Stimulated activated CD4-positive, alpha-beta T cell treated with anti-CD3 and anti-CD28 coated beads, TNF-alpha, amount 100 ng/mL, for 1 hour (primary cell): ENCODE results near the gene RPS15A.
"Not testable (repeated sequence)": the region's sequence is repeated elsewhere in the genome, so short reads cannot be mapped to it uniquely, and the experiment has no call there.

Experiments used
- DNase-seq, 3 donors: peaks; one replicate each; pipeline ENCODE4 v3.0.0-alpha.2; 2020; ENCODE audit warnings: low read depth in 3 of 3, low spot score in 1 of 3

Gene RPS15A

DNA sequence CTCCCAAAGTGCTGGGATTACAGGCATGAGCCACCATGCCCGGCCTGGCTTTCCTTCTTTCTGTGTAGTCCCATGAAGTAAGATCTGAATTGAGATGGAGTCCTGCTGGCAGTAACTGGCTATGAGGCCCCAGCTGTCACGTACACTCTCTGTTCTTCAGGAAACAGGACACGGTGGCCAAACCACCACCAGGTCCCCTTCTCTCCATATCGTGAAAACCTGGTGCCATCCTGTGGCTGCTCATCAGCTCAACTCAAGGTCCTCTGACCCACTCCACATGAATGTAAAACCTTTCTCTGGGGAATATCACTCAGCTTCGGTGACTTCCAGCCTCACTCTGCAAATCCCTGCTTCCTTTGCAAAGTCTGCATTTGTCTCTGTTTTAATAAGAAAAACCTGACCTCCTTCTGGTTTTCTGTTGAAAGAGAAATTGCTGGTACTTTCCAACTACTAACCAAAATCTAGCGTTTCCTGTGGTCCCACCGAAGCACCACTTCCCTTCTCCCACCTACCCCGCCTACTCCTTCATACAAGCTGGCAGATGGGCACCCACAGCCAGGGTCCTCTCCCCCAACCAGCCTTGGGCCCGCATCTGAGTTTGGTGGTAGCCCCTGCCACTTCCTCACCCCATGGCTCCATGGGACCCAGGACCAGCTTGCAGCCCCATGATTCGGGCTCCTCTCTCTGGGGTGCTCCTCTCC lies 32.0 kb downstream of the RPS15A start:
- DNase-seq = not testable (repeated sequence)

DNA sequence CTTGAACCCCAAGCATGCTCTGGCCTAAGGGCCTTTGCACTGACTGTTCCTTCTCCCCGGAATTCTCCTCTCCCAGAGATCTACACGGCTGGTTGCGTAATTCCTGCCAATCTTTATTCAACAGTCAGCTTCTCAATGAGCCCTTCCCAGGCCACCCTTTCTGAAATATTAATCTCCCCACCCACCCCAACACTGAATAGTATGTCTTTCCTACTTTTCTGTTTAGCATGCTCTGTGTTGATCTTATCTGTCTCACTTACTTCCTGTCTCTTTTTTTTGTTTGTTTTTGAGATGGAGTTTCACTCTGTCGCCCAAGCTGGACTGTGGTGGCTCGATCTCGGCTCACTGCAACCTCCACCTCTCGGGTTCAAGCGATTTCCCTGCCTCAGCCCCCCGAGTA lies 33.5 kb downstream of the RPS15A start:
- DNase-seq = not testable (repeated sequence)

DNA sequence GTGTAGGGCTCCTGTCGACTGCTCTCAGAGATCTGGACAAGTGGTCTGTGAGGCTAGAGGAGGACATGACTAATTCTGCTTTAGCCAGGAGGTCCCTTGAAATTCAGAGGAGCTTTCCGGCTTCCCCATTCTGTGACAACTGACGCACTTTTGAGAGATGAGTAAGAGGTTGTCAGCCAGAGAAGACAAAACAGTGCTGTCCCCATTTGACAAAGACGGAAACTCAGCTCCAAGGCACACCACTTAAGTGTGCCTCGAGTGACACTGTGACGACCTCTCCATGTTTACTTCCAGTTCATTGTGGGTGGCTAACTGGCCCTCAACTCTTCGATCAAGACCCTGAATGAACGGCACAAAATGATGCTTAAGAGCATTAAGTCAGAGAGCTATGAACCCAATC lies 47.3 kb downstream of the RPS15A start:
- DNase-seq = not testable (repeated sequence)

DNA sequence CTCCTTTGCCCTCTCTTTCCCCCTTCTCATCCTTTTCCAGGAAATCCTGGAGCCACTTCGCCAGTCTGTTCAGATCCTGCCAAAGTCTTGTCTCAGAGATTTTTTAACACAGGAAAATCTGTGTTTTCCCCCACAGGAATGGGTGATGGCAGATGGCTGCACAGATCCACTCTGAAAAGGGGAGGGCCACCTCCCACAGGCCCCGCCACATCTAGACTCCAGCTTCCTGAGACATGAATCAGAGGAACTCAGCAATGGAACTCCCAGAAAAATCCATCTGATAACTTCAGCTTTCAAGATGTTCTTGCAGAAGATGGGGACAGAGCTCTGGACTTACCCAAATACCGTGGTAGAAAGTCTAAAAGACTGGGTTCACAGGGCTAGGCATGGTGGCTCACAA lies 50.1 kb downstream of the RPS15A start:
- DNase-seq = not testable (repeated sequence)

DNA sequence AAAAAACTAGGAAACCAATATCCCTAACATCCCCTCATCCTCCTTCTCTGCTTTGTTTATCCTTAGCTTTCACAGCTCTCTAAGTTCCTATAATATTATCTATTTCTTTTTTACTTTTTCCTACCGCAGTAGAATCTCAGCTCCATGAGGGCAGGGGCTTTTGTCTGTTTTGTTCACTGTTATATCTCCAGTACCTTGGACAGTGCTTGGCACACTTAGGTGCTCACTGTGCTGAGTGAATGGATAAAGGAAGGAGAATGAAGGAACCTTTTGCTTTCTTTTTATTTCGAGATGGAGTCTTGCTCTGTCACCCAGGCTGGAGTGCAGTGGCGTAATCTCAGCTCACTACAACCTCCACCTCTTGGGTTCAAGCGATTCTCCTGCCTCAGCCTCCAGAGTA lies 51.4 kb downstream of the RPS15A start:
- not testable (repeated sequence) for DNase-seq

DNA sequence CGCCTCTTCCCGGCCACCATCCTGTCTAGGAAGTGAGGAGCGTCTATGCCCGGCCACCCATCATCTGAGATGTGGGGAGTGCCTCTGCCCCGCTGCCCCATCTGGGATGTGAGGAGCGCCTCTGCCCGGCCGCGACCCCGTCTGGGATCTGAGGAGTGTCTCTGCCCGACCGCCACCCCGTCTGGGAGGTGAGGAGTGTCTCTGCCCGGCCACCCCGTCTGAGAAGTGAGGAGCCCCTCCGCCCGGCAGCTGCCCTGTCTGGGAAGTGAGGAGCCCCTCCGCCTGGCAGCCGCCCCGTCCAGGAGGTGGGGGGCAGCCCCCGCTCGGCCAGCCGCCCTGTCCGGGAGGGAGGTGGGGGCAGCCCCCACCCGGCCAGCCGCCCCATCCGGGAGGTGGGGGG lies 55.9 kb downstream of the RPS15A start:
- DNase-seq = not testable (repeated sequence)
